Body of pancreas (tissue), 4 donors: ENCODE results near the gene TTC1.

Experiments
- POLR2A ChIP-seq, 3 donors: fragments of 450-650 bp; IDR thresholded peaks; one replicate each; pipeline ENCODE4 v1.6.1; 2016; ENCODE audit warnings: antibody characterized with exemption in 3 of 3, mild to moderate bottlenecking in 2 of 3
- TF ChIP-seq, protein P1 (sequence below), 7 experiments: fragments of 450-650 bp in 4 of 7; fragments of 200-600 bp in 3 of 7; sonication (generic) in 3 of 7; IDR thresholded peaks; one replicate each; pipeline ENCODE4 v1.5.1; 2016 to 2019; ENCODE audit warnings: antibody characterized with exemption in 7 of 7

DNA sequence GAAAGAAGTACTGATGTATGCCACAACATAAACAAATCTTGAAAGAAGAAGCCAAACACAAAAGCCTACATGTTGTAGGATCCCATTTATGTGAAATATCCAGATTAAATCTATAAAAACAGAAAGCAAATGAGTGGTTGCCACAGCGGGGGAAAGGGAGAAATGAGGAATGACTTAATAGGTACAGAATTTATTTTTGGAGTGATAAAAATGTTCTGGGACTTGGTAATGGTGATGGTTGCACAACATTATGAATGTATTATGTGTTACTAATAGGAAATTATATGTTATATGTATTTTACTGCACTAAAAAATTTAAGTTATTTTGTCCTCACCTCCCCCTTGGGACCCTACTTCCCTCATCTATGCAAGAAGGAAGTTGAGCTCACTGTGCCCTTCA lies 16.4 kb upstream of the TTC1 start:
- TF ChIP-seq, protein P1, sequence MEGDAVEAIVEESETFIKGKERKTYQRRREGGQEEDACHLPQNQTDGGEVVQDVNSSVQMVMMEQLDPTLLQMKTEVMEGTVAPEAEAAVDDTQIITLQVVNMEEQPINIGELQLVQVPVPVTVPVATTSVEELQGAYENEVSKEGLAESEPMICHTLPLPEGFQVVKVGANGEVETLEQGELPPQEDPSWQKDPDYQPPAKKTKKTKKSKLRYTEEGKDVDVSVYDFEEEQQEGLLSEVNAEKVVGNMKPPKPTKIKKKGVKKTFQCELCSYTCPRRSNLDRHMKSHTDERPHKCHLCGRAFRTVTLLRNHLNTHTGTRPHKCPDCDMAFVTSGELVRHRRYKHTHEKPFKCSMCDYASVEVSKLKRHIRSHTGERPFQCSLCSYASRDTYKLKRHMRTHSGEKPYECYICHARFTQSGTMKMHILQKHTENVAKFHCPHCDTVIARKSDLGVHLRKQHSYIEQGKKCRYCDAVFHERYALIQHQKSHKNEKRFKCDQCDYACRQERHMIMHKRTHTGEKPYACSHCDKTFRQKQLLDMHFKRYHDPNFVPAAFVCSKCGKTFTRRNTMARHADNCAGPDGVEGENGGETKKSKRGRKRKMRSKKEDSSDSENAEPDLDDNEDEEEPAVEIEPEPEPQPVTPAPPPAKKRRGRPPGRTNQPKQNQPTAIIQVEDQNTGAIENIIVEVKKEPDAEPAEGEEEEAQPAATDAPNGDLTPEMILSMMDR (IDR thresholded peaks at IDR 0.05): no peak
- TF ChIP-seq POLR2A (IDR thresholded peaks at IDR 0.05): no peak
